Small intestine (tissue), 7 donors: ENCODE data around the gene GATB. TPM values are rescaled to one million over a fixed set of nuclear protein-coding genes. Genes with fewer than 3 reads are reported as not detected.

Experiments
- DNase-seq, 2 donors: peaks; one replicate each; pipeline versions ENCODE4 v3.0.0 to v3.0.0-alpha.2; 2013
- FAIRE-seq: peaks from 2 replicates; lab custom pipeline; 2012; peaks lifted over from hg19 to GRCh38; lab: Jason Lieb, UNC
- H3K27ac ChIP-seq, 3 donors: one replicate each; pipeline ENCODE4 v1.5.1; 2013; ENCODE audit warnings: low read length in 2 of 3, mild to moderate bottlenecking in 2 of 3, control low read depth in 1 of 3, inconsistent platforms in 1 of 3, low read depth in 1 of 3, moderate library complexity in 1 of 3
- H3K27me3 ChIP-seq, 3 donors: one replicate each; pipeline ENCODE4 v1.6.1; 2013; ENCODE audit warnings: low read length in 3 of 3, inconsistent platforms in 1 of 3; ENCODE audit not compliant: control insufficient read depth in 3 of 3, insufficient read depth in 3 of 3
- H3K36me3 ChIP-seq, 3 donors: one replicate each; pipeline ENCODE4 v1.6.1; 2013; ENCODE audit warnings: low read length in 3 of 3, inconsistent platforms in 1 of 3, low read depth in 1 of 3, mild to moderate bottlenecking in 1 of 3, moderate library complexity in 1 of 3; ENCODE audit not compliant: control insufficient read depth in 3 of 3, insufficient read depth in 2 of 3
- H3K4me1 ChIP-seq, 3 donors: one replicate each; pipeline ENCODE4 v1.6.1; 2013; ENCODE audit warnings: low read length in 2 of 3, inconsistent platforms in 1 of 3, low read depth in 1 of 3, mild to moderate bottlenecking in 1 of 3, moderate library complexity in 1 of 3; ENCODE audit not compliant: control insufficient read depth in 3 of 3, insufficient read depth in 2 of 3
- H3K4me3 ChIP-seq, 3 donors: one replicate each; pipeline ENCODE4 v1.5.1; 2013; ENCODE audit warnings: low read length in 3 of 3, control low read depth in 1 of 3, inconsistent platforms in 1 of 3, low read depth in 1 of 3, mild to moderate bottlenecking in 1 of 3, moderate library complexity in 1 of 3
- H3K9me3 ChIP-seq, 2 donors: one replicate each; pipeline ENCODE4 v1.6.1; 2013; ENCODE audit warnings: low read depth in 1 of 2, low read length in 1 of 2; ENCODE audit not compliant: control insufficient read depth in 2 of 2, insufficient read depth in 1 of 2
- WGBS, 3 donors: extraction: QIAGEN DNeasy Blood & Tissue Kit; methylation state at CpG; one replicate each; pipeline ENCODE4 v1.1.7; 2013; 5-methylcytosine and 5-hydroxymethylcytosine counted together
- polyA plus RNA-seq, 4 donors: library from polyadenylated mRNA; stranded (reverse) in 3 of 4; unstranded in 1 of 4; fragments of 200-250 nt in 3 of 4; fragments of 120-200 nt in 1 of 4; gene quantifications; one replicate each; pipeline versions ENCODE4 v1.2.1 to v1.2.3, GENCODE V29; 2013
- donor health status: healthy with polysubstance abuse.
- donor health status: control.
- donor health status: control.
- donor health status: Bipolar disorder and iron deficiency.
- donor health status: healthy.

The GATB gene
- polyA plus RNA-seq, 4 donors = 10.5 to 18.0 (median 16.7) TPM

DNA sequence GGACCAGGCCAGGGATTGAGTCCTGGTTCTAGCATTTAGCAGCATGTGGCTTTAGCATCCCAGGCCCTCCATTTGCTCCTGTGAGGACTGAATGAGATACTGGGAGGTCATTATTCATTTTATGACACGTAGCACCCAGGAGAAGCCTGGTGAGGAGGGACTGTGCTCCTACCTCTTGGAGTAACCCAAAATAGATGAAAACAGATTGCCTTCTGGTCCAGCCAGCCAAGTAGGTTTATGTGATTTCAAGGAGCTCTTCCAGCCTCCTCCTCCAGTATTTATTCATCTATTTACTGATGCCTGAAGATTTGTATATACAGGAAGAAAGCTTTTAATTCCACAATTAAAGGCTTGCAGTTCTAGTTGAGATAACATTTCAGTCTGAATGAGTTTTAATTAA lies 109.3 kb downstream of the GATB start:
- Histone ChIP-seq H3K36me3 (peaks cover 0 to 16% (median 9%) of the 10 kb centered on the region in 3 donors), H3K9me3 (no peaks in the 10 kb centered on the region), H3K27me3 (no peaks in the 10 kb centered on the region), H3K4me3 (no peak overlapping the region), H3K4me1 (no peaks in the 10 kb centered on the region), H3K27ac (no peak overlapping the region)
- DNase-seq (no peak), FAIRE-seq (no peak)
- 82 to 92% (median 85%) methylated on average over 1 of the region's 1 CpG for WGBS, 3 donors

DNA sequence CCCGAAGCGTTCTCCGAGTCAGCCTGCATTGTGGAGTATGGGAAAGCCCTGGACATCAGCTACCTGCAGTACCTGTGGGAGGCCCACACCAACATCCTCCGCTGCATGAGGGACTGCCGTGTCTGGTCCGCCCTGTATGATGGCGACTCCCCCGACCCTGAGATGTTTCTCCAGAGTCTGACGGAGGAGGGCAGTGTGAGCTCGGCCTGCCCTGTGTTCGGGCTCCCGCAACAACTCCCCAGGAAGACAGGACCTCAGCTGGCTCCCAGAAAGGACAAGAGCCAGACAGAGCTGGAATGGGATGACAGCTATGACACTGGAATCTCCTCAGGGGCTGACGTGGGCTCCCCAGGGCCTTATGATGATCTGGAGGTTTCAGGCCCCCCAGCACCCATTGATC lies 111.3 kb downstream of the GATB start:
- Histone ChIP-seq H3K4me1 (no peaks in the 10 kb centered on the region), H3K27me3 (no peaks in the 10 kb centered on the region), H3K27ac (no peak overlapping the region), H3K36me3 (peaks cover 0 to 12% (median 9%) of the 10 kb centered on the region in 3 donors), H3K4me3 (no peak overlapping the region), H3K9me3 (no peaks in the 10 kb centered on the region)
- DNase-seq (no peak), FAIRE-seq (no peak)
- 91 to 93% (median 93%) methylated on average over 13 of the region's 13 CpGs for WGBS, 3 donors

DNA sequence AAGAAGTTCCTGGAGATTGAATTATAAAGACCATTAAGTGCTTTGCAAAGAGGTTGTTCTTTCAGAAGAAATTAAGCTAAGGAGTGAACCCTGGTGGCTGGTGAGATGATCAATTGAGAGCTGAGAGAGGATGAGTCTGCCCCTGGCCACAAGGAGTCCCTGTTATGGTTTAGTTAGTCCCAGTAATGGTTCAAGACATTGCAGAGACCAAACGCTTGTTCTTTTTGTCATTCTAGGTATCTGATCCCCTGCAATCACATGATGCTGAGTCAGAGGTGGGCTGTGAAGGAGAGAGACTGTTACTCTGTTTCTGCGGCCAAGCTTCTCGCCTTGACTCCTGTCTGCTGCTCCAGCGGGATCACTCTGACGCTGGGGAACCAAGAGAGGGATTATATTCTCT lies 114.5 kb downstream of the GATB start:
- H3K27me3 ChIP-seq = no peaks in the 10 kb centered on the region
- H3K36me3 ChIP-seq = peaks cover 0 to 12% (median 8%) of the 10 kb centered on the region in 3 donors
- no peak overlapping the region for H3K4me3 ChIP-seq
- no peak overlapping the region for H3K27ac ChIP-seq
- no peaks in the 10 kb centered on the region for H3K4me1 ChIP-seq
- 84 to 94% (median 85%) methylated on average over 5 of the region's 5 CpGs for WGBS, 3 donors
- FAIRE-seq = no peak
- no peaks in the 10 kb centered on the region for H3K9me3 ChIP-seq
- DNase-seq = no peak

DNA sequence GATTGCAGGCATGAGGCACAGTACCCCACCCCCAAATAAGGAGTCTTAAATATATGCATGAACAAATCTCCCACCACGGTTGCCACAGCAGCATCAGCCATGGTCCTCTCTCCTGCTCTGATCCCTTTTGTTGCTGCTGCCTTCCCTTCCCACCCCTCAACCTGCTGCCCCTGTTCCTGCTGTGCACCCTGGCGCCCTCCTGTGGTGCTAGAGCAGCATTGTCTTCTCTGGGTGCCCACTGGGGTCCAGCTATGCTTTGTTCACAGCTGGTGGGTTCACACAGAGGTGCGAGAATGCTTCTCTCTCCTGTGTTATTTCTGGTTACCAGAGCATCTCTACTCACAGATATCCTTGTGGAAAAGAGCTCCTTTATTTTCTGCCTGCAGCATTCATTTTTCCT lies 116.2 kb downstream of the GATB start:
- Histone ChIP-seq H3K36me3 (peaks cover 0 to 4% (median 2%) of the 10 kb centered on the region in 3 donors), H3K27me3 (no peaks in the 10 kb centered on the region), H3K4me3 (no peak overlapping the region), H3K9me3 (no peaks in the 10 kb centered on the region), H3K4me1 (no peaks in the 10 kb centered on the region), H3K27ac (no peak overlapping the region)
- DNase-seq (peak; percentile 5 to 14), FAIRE-seq (no peak)
- 47 to 63% (median 60%) methylated on average over 3 of the region's 3 CpGs for WGBS, 3 donors

DNA sequence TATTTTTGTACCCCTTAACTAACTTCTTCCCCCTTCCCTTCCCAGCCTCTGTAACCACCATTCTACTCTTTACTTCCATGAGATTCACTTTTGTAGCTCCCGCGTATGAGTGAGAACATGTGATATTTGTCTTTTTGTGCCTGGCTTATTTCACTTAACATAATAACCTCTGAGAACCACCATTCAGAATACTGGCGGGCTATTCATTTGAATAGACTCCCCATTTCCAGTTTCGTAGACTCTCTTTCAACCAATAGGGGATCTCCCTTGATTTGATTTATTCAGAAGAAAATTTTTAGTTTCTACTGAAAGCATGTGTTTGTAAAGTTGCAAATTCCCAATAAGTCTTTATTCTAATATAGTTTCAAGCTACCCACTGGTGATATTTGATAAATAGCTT lies 117.2 kb downstream of the GATB start:
- no peak overlapping the region for H3K4me3 ChIP-seq
- FAIRE-seq (no peak), DNase-seq (no peak)
- 86 to 97% (median 91%) methylated on average over 4 of the region's 4 CpGs for WGBS, 3 donors
- H3K27ac ChIP-seq = no peak overlapping the region
- H3K27me3 ChIP-seq = no peaks in the 10 kb centered on the region
- H3K9me3 ChIP-seq = no peaks in the 10 kb centered on the region
- H3K36me3 ChIP-seq = peaks cover 0 to 2% (median 0%) of the 10 kb centered on the region in 3 donors
- H3K4me1 ChIP-seq = no peaks in the 10 kb centered on the region

DNA sequence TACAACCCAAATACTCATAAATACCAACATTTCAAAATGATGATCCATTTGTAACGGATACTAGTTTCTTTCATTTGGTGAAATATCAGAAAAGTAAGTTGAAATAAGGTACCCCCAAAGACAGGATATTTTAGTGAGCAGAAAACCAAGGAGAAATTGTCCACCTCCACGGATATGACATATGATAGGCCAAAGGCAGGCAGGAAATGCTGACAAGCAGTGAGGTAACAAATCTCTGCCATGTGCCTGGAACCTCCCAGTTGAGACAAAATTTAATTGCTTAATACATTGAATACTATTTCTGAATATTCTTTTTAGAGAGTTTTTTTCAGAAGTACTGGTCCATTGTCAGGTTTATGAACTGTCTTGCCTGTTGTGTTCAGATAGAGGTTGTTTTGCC lies 118.8 kb downstream of the GATB start:
- Histone ChIP-seq H3K4me3 (no peak overlapping the region), H3K27me3 (no peaks in the 10 kb centered on the region), H3K4me1 (no peaks in the 10 kb centered on the region), H3K9me3 (no peaks in the 10 kb centered on the region), H3K27ac (no peak overlapping the region), H3K36me3 (peaks cover 0 to 2% (median 0%) of the 10 kb centered on the region in 3 donors)
- 83 to 93% (median 91%) methylated on average over 2 of the region's 2 CpGs for WGBS, 3 donors
- FAIRE-seq (no peak), DNase-seq (no peak)

DNA sequence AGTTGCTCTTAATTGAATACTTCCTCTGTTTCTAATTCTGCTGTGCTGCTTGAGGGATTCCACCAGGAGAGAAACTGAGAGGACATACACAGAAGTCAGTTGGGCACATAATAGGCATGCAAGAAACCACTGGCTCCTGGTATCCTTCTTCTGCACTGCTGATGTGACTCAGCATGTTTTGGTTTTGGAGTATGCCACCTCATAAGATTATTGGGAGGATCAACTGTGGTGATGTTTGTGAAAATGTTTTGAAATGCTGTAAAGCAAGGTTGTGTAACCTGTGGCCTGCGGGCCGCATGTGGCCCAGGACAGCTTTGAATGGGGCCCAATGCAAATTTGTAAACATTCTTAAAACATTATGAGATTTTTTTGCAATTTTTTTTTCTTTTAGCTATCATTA lies 119.6 kb downstream of the GATB start:
- WGBS, 3 donors = 92 to 94% (median 94%) methylated on average over 2 of the region's 2 CpGs
- no peaks in the 10 kb centered on the region for H3K9me3 ChIP-seq
- H3K27me3 ChIP-seq = no peaks in the 10 kb centered on the region
- H3K36me3 ChIP-seq = peaks cover 0 to 2% (median 0%) of the 10 kb centered on the region in 3 donors
- no peak for FAIRE-seq
- no peaks in the 10 kb centered on the region for H3K4me1 ChIP-seq
- no peak overlapping the region for H3K27ac ChIP-seq
- no peak for DNase-seq
- no peak overlapping the region for H3K4me3 ChIP-seq

DNA sequence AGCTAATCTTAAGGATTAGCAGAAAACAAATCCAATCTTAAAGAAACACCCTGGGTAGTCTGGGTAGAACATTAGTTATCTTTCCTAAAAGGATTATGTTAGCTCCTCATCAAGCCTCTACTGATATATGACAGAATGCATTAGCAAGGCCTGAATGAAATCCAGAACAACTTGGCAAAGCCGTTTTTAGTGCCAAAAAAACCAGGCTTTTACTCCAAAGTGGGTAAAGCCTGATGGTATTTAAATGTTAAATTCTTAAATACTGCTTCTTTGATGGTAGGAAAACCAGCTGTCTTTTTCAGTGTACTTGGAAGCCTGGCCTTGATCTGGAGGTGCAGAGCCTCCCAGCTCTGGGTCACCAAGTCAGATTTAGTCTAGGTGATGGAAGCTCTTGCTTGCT lies 120.4 kb downstream of the GATB start:
- no peaks in the 10 kb centered on the region for H3K4me1 ChIP-seq
- H3K4me3 ChIP-seq = no peak overlapping the region
- H3K27ac ChIP-seq = no peak overlapping the region
- WGBS, 3 donors = 67 to 91% (median 70%) methylated on average over 1 of the region's 1 CpG
- peaks cover 0 to 2% (median 0%) of the 10 kb centered on the region in 3 donors for H3K36me3 ChIP-seq
- no peaks in the 10 kb centered on the region for H3K9me3 ChIP-seq
- no peaks in the 10 kb centered on the region for H3K27me3 ChIP-seq
- FAIRE-seq = no peak
- no peak for DNase-seq

DNA sequence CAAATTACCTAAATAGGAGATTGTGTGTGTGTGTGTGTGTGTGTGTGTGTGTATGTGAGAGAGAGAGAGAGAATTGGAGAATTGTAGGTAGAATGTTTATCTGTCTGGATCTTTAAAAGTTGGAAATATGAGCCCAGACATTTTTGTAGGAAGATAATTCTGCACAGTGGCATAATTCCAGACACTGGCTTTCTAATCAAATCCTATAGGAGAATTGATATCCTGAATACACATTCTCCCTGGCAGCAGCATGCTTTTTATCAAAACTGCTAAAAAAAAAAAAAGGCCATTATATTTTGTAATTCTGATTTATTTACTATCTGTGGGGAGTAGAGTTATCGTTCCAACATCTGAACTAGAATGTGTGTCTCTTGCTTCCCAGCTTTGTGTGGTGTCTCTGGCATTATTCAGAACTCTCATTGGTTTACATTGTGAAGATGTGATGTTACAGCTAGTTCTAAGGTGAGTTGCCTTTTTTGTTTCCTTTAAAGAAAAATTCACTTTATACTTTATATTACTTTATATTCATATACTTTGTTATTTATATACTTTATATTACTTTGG lies 122.4 kb downstream of the GATB start:
- Histone ChIP-seq H3K4me3 (no peak overlapping the region), H3K4me1 (no peaks in the 10 kb centered on the region), H3K36me3 (peaks cover 0 to 2% (median 0%) of the 10 kb centered on the region in 3 donors), H3K9me3 (no peaks in the 10 kb centered on the region), H3K27ac (no peak overlapping the region), H3K27me3 (no peaks in the 10 kb centered on the region)
- WGBS, 3 donors = 59 to 85% (median 76%) methylated on average over 1 of the region's 1 CpG
- no peak for DNase-seq
- FAIRE-seq = no peak
